Right ventricle myocardium inferior (tissue), 1 donor: ENCODE results near the gene SGCA. TPM values are rescaled to one million over a fixed set of nuclear protein-coding genes. Genes with fewer than 3 reads are reported as not detected.

Experiments
- ATAC-seq: fragments of 200-7000 bp; cut with Tn5 transposase; one replicate; pipeline ENCODE4 v1.9.1; 2020; ENCODE audit warnings: mild to moderate bottlenecking, moderate library complexity
- DNase-seq: peaks from one replicate; pipeline ENCODE4 v3.0.0; 2021; ENCODE audit errors: missing footprints
- intact Hi-C: fragments of 100-400 bp; cut with DNase I; formaldehyde crosslinking; loops from one replicate; pipeline ENCODE4 v1.11.0; 2022
- total RNA-seq: library from RNA; stranded (reverse); fragmentation: NEBNext Ultra II Directional; extraction: Animal tissue kit (Norgen Biotek cat#: 25700); gene quantifications from one replicate; pipeline ENCODE4 v1.2.1, GENCODE V29; 2021
- donor health status: DM: no; HTN: yes; CAD: no; lungs with severe emphysema.

SGCA gene
- total RNA-seq, 1 donor from 2014 or later, result 151 TPM

- intact Hi-C loops, result no loop called here
- ATAC-seq, result peak; percentile 93
- peak; percentile 93 for DNase-seq
These were observed 43.9 kb downstream of the SGCA start for GRCh38 chr17:50209472-50210239.

- peak; percentile 35 for ATAC-seq
- peak; percentile 79 for DNase-seq
- intact Hi-C loops, result no loop called here
These were observed 44.7 kb downstream of the SGCA start for GRCh38 chr17:50210240-50211225.

GRCh38 chr17:50211249-50212120 is 45.7 kb downstream of the SGCA start:
- intact Hi-C loops, result no loop called here
- ATAC-seq (peak; percentile 9), DNase-seq (no peak)

GRCh38 chr17:50212121-50212843 is 46.5 kb downstream of the SGCA start:
- intact Hi-C loops, result no loop called here
- ATAC-seq (no peak), DNase-seq (no peak)

- no peak for DNase-seq
- ATAC-seq, result no peak
- intact Hi-C loops, result no loop called here
These were observed 47.5 kb downstream of the SGCA start for GRCh38 chr17:50213026-50214022.

GRCh38 chr17:50214976-50215760 is 49.4 kb downstream of the SGCA start:
- ATAC-seq (peak; percentile 26), DNase-seq (no peak)
- intact Hi-C loops, result no loop called here

- intact Hi-C loops, result no loop called here
- DNase-seq (no peak), ATAC-seq (no peak)
These were observed 51.8 kb downstream of the SGCA start for GRCh38 chr17:50217591-50217990.

GRCh38 chr17:50218071-50218759 is 52.4 kb downstream of the SGCA start:
- intact Hi-C loops, result no loop called here
- no peak for DNase-seq
- ATAC-seq, result peak; percentile 65

GRCh38 chr17:50218771-50219315 is 53.0 kb downstream of the SGCA start:
- DNase-seq (no peak), ATAC-seq (no peak)
- intact Hi-C loops, result no loop called here

GRCh38 chr17:50219342-50219741 is 53.5 kb downstream of the SGCA start:
- ATAC-seq (no peak), DNase-seq (no peak)
- intact Hi-C loops, result no loop called here

GRCh38 chr17:50219939-50220465 is 54.2 kb downstream of the SGCA start:
- intact Hi-C loops, result no loop called here
- DNase-seq (peak; percentile 72), ATAC-seq (peak; percentile 32)

GRCh38 chr17:50220811-50221210 is 55.0 kb downstream of the SGCA start:
- DNase-seq, result no peak
- no peak for ATAC-seq
- intact Hi-C loops, result no loop called here

GRCh38 chr17:50221266-50221863 is 55.6 kb downstream of the SGCA start:
- peak; percentile 68 for DNase-seq

GRCh38 chr17:50221864-50222545 is 56.2 kb downstream of the SGCA start:
- intact Hi-C loops, result no loop called here
- DNase-seq, result peak; percentile 65
- ATAC-seq, result peak; percentile 70

More at GRCh38 chr17:50221266-50221863, 55.6 kb downstream of the SGCA start:
- ATAC-seq, result no peak
- intact Hi-C loops, result no loop called here
